Large intestine (tissue), 3 donors: ENCODE data around the gene KIAA1614. TPM values are rescaled to one million over a fixed set of nuclear protein-coding genes. Genes with fewer than 3 reads are reported as not detected.

Experiments
- DNase-seq, 2 donors: peaks; one replicate each; pipeline versions ENCODE4 v3.0.0 to v3.0.0-alpha.2; 2013
- H3K27ac ChIP-seq: one replicate; pipeline ENCODE4 v1.5.1; 2013; ENCODE audit warnings: low read length
- H3K27me3 ChIP-seq: 2 replicates; pipeline ENCODE4 v1.6.1; 2013; ENCODE audit warnings: low read length; ENCODE audit not compliant: control insufficient read depth, insufficient read depth
- H3K36me3 ChIP-seq: 2 replicates; pipeline ENCODE4 v1.6.1; 2013; ENCODE audit warnings: low read length; ENCODE audit not compliant: control insufficient read depth, insufficient read depth
- H3K4me1 ChIP-seq: one replicate; pipeline ENCODE4 v1.6.1; 2013; ENCODE audit warnings: low read length; ENCODE audit not compliant: control insufficient read depth, insufficient read depth
- H3K4me3 ChIP-seq: one replicate; pipeline ENCODE4 v1.5.1; 2013; ENCODE audit warnings: low read length
- H3K9me3 ChIP-seq: one replicate; pipeline ENCODE4 v1.6.1; 2013; ENCODE audit warnings: mild to moderate bottlenecking, low read depth, low read length, moderate library complexity; ENCODE audit not compliant: control insufficient read depth
- WGBS: methylation state at CpG from one replicate; pipeline ENCODE4 v1.1.5; 2013; ENCODE audit warnings: low lambda C conversion rate; ENCODE audit not compliant: insufficient coverage; 5-methylcytosine and 5-hydroxymethylcytosine counted together
- polyA plus RNA-seq: library from polyadenylated mRNA; unstranded; fragments of 120-200 nt; gene quantifications from one replicate; pipeline ENCODE4 v1.2.1, GENCODE V29; 2013

KIAA1614 gene
- polyA plus RNA-seq, 1 donor: 2.1 TPM

- no peaks in the 10 kb centered on the region for H3K9me3 ChIP-seq
- no peak overlapping the region for H3K4me3 ChIP-seq
- H3K4me1 ChIP-seq: peaks cover 8% of the 10 kb centered on the region
- peaks cover 10% of the 10 kb centered on the region for H3K27me3 ChIP-seq
- no CpG with 5 or more reads among the region's 10 CpGs for WGBS
- H3K27ac ChIP-seq: no peak overlapping the region
- DNase-seq: no peak
- no peaks in the 10 kb centered on the region for H3K36me3 ChIP-seq
These were observed 5.2 kb upstream of the KIAA1614 start for GRCh38 chr1:180907313-180908055.

GRCh38 chr1:180908074-180908765 is 4.5 kb upstream of the KIAA1614 start:
- Histone ChIP-seq H3K27ac (no peak overlapping the region), H3K9me3 (no peaks in the 10 kb centered on the region), H3K4me3 (no peak overlapping the region), H3K27me3 (peaks cover 13% of the 10 kb centered on the region), H3K4me1 (peaks cover 8% of the 10 kb centered on the region), H3K36me3 (no peaks in the 10 kb centered on the region)
- no peak for DNase-seq
- no CpG with 5 or more reads among the region's 15 CpGs for WGBS

- no peak overlapping the region for H3K4me3 ChIP-seq
- H3K36me3 ChIP-seq: no peaks in the 10 kb centered on the region
- H3K27ac ChIP-seq: no peak overlapping the region
- peaks cover 8% of the 10 kb centered on the region for H3K4me1 ChIP-seq
- H3K9me3 ChIP-seq: no peaks in the 10 kb centered on the region
- no peak for DNase-seq
- no CpG with 5 or more reads among the region's 3 CpGs for WGBS
- peaks cover 19% of the 10 kb centered on the region for H3K27me3 ChIP-seq
These were observed 3.7 kb upstream of the KIAA1614 start for GRCh38 chr1:180909005-180909414.

- Histone ChIP-seq H3K4me3 (no peak overlapping the region), H3K4me1 (peaks cover 8% of the 10 kb centered on the region), H3K27me3 (peaks cover 22% of the 10 kb centered on the region), H3K9me3 (no peaks in the 10 kb centered on the region), H3K36me3 (no peaks in the 10 kb centered on the region), H3K27ac (no peak overlapping the region)
- no CpG with 5 or more reads among the region's 5 CpGs for WGBS
- no peak for DNase-seq
These were observed 3.2 kb upstream of the KIAA1614 start for GRCh38 chr1:180909462-180909976.

GRCh38 chr1:180911640-180912191 is 981 bp upstream of the KIAA1614 start:
- peaks cover 22% of the 10 kb centered on the region for H3K27me3 ChIP-seq
- no CpG with 5 or more reads among the region's 17 CpGs for WGBS
- H3K4me3 ChIP-seq: peak overlapping the region; percentile 49
- no peaks in the 10 kb centered on the region for H3K36me3 ChIP-seq
- H3K27ac ChIP-seq: peak overlapping the region; percentile 60
- DNase-seq: peak in 1 of 2 donors; percentile 35
- no peaks in the 10 kb centered on the region for H3K9me3 ChIP-seq
- peaks cover 8% of the 10 kb centered on the region for H3K4me1 ChIP-seq

GRCh38 chr1:180912211-180912800 is 391 bp upstream of the KIAA1614 start:
- Histone ChIP-seq H3K27ac (peak overlapping the region; percentile 60), H3K4me3 (peak overlapping the region; percentile 49), H3K36me3 (no peaks in the 10 kb centered on the region), H3K27me3 (peaks cover 22% of the 10 kb centered on the region), H3K4me1 (peaks cover 8% of the 10 kb centered on the region), H3K9me3 (no peaks in the 10 kb centered on the region)
- no CpG with 5 or more reads among the region's 71 CpGs for WGBS
- peak in 1 of 2 donors; percentile 53 for DNase-seq

- H3K4me1 ChIP-seq: peaks cover 3% of the 10 kb centered on the region
- no peak overlapping the region for H3K4me3 ChIP-seq
- no peak overlapping the region for H3K27ac ChIP-seq
- WGBS: 100% methylated on average over 1 of the region's 11 CpGs
- H3K36me3 ChIP-seq: no peaks in the 10 kb centered on the region
- DNase-seq: no peak
- H3K9me3 ChIP-seq: no peaks in the 10 kb centered on the region
- peaks cover 22% of the 10 kb centered on the region for H3K27me3 ChIP-seq
These were observed 2.8 kb downstream of the KIAA1614 start for GRCh38 chr1:180915426-180915965.

- H3K36me3 ChIP-seq: no peaks in the 10 kb centered on the region
- no peak overlapping the region for H3K27ac ChIP-seq
- H3K4me3 ChIP-seq: no peak overlapping the region
- H3K4me1 ChIP-seq: peaks cover 3% of the 10 kb centered on the region
- no peak for DNase-seq
- WGBS: no CpG with 5 or more reads among the region's 17 CpGs
- H3K9me3 ChIP-seq: no peaks in the 10 kb centered on the region
- H3K27me3 ChIP-seq: peaks cover 22% of the 10 kb centered on the region
These were observed 3.5 kb downstream of the KIAA1614 start for GRCh38 chr1:180916012-180916770.

GRCh38 chr1:180916771-180917170 is 4.1 kb downstream of the KIAA1614 start:
- WGBS: no CpG with 5 or more reads among the region's 10 CpGs

More at GRCh38 chr1:180916771-180917170, 4.1 kb downstream of the KIAA1614 start:
- H3K4me1 ChIP-seq: peaks cover 3% of the 10 kb centered on the region
- H3K27me3 ChIP-seq: peaks cover 18% of the 10 kb centered on the region
- H3K27ac ChIP-seq: no peak overlapping the region
- no peak overlapping the region for H3K4me3 ChIP-seq
- no peak for DNase-seq
- no peaks in the 10 kb centered on the region for H3K9me3 ChIP-seq
- H3K36me3 ChIP-seq: no peaks in the 10 kb centered on the region
